HG02759 (cell line): ENCODE results near the gene CLSTN2.

Experiments used
- ATAC-seq: cut with Tn5 transposase; IDR thresholded peaks from one replicate; pipeline ENCODE4 v1.9.1; 2021; ENCODE audit warnings: mild to moderate bottlenecking, moderate library complexity; ENCODE audit not compliant: unreplicated experiment

The CLSTN2 gene

DNA sequence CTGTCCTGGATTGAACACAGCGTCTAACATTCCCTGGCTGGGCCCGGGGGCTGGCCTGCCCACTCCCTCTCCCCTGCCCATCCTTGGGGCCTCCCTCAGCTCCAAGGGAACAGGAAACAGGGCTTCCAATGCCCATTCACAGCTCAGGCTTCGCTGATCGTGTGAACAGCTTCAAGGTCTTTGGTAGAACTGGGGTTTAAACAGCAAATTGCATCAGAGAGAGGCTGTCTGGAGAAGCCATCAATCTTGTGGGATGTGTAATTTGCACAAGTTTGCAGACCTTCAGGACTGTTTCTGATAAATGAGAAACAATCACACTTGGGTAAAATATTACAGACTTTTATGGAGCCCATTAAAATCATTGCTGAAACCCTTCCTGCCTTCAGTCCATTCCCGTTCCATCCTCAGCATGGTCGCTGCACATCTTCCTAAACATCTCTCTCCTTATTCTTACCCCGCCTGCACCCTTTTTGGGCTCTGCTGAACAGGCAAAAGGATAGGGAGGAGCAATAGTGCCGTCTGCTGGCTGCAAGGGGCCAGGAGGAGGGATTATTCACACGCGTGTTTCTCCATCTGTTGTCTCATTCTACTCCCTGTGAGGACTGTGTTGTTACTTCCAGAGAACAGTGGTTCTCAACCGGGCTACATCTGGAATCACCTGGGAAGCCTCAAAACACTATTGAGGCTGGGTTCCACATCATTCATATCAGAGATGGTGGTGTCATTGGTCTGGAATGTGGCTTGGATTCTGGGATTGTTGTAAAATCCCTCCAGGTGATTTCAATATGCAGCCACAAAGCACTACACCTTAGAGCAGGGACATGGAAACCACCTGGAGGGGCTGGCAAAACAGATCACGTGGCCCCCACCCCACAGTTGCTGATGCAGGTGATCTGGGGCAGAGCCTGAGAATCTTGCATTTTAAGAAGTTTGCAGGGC lies 116.3 kb downstream of the CLSTN2 start:
- no peak for ATAC-seq

DNA sequence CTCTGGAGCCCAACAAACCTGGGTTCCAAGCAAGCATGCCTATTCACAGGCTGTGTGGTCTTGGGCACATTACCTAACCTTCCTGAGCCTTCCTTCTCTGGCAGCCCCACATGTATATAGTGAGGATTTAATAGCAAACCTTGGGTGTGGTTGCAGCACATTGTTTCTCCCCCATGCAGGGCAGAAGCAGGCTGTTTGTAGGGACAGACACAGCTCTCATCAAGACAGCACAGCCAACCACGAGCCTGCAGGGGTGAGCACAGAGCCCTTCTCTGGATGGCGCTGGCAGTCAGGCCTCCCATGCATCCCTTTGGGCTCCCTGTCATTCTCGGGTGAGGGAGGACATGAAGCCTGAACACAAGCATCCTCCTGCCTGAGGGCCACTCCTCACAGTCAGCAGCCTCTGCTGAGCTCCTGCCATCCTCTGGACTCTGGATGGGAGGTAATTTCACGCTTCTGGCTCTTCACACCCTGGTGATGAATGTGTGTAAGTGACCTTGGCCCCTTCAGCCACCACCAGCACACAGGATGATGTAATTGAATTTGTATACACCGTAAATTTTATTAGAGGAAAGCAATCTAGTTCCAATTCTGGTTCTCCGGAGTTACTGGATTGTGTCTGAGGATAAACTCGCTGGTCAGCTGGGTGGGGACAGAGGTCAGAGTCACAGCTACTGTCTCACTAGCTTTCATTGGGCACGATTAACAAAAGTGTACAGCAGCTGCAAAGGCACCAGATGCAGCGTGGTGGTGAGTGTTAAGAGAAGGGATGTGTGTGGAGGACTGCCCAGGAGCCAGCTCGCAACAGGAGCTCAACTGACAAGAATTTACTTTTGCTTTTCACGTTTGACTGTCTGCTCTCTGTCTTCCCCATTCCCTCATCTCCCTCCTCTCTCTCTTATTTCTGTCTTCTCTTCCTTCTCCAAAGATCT lies 118.1 kb downstream of the CLSTN2 start:
- ATAC-seq: no peak

DNA sequence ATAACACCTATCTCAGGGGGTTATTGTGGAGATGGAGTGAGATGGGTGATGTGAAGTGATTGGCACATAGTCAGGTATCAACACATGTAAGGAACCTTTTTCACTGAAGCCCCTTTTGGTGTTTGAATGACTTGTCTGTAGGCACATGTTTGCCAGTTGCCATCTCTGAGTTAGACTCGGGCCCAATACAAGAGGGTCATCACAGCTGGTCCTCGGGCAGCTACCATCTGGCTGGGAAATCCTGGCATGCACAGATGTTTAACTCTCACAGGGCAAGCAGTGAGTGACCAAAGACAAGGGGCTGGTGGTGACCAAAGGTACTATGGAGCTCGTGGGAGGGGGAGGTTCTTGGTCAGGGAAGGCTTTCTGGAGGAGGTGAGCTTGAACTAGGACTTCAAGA lies 118.8 kb downstream of the CLSTN2 start:
- ATAC-seq: no peak

DNA sequence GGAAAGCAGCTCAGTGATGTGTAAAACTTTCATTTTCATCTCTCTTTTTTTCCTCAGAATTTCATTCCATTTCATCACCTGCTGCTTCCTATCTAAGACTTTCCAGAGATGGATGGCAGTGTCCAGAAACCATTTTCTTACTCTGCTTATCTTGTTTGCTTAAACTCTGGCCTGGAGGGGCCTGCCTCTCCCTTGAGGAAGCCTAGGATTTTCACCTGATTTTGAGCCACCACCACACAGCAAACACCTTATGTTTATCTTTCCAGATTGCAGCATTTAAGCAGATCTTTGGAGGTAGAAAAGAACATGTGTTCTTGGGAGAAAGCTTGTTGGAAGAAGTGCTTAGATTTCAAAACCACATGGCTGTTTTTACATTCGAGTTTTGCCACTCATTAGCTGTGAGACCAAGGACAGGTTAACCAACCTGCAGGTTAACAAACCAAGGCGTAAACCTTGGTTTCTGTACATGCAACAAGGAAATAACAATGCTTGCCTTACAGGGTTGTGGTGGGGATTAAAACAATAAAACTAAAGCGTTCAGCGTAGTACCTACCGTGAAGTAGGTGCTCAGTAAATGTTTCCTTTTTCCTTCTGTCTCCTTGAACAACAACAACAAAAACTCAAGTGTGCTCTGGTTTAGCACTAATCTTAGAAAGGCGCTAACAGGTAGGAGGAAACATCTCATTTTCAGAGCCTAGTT lies 120.3 kb downstream of the CLSTN2 start:
- ATAC-seq: no peak

DNA sequence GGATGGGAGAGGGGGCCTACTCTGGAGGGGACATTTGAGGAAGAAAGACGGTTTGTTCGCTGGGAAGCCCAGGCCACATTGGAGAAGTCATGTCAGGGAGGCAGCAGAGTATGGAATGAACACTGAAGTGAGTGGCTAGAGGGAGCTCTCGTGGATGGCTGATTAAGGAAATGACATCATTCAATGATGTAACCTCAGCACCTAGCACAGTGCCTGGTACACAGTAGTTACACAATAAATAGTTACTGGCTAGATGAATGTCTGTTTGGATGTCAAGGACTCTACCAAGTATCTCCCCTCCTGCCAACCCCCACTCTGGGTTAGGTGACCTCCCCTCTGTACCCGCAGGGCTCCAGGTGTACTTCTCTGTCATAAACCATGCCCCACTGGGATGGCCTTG lies 121.1 kb downstream of the CLSTN2 start:
- ATAC-seq: no peak

DNA sequence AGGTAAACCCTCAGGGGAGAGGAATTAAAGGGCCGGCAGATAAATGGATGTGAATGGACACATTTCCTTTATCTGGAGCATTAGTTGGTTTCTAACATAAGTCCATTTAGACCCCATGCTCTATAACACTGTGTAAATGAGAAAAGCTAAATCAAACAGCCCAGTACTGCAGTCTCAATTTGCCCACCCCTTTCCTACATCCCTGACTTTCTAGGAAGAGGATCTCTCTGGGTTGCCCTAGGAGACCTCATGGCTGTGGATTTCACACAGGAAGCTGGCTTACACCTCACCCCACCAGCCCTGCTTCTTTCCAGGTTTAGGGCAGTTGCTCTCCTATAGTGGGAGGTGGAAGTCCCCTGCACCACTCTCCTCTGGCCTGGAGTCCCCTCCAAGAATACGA lies 126.2 kb downstream of the CLSTN2 start:
- no peak for ATAC-seq

DNA sequence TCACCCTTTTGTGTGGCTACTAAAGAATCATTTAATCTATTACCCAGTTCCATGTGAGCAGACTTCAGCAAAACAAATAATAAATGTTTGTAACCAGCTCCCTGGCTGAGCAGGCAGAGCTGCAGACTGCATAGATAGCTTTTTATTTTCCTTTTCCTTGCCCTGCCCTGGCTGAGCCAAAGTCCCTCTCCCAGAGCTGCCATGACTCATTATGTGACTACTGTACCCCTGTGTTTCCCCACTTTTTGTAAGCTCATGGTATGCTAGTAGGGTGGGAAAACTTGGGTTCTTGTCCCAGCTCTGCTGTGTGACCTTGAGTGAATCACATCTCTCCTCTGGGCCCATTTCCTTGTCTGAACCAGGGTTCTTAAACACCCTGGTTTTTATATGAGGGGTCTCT lies 127.5 kb downstream of the CLSTN2 start:
- ATAC-seq: no peak

DNA sequence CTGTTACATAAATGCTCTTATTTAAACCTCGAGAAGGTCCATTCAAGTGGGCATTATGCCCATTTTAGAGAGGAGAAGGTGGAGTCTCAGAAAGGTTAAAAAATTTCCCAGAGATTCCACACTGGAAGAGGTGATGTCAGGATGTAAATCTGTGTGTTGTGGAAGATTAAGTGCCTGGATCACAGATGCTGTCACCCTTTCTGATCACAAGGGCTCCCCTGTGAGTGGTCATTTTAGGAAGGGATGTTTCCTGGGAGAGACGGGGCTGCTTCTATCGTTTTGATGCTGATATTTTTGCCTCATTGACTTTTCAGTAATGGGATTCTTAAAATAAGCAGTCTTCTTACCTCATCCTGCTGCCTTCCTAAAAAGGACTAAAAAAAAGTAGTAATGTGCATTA lies 132.5 kb downstream of the CLSTN2 start:
- ATAC-seq: no peak

DNA sequence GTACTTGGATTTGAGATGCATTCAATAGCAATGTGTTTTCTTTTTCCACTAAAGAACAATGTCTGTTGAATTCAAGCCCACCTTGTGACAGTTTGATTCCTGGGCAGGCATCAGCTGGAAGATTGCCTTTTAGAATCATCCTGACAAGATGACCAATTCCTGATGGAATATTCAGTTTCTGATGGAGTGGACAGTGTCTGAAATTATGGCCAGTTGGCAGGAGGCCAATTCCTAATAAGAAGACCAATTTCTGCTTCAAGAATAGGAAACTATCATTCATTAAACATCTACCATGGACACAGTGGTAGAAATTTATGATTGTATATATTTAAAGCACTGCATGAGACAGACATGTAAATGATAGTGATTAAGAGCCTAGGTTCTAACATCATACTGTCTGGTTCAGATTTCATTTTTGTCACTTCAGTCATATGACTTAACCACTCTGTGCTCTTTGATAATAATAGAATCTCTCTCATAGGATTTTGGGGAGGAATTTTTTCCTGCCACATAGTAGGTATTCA lies 133.6 kb downstream of the CLSTN2 start:
- no peak for ATAC-seq

DNA sequence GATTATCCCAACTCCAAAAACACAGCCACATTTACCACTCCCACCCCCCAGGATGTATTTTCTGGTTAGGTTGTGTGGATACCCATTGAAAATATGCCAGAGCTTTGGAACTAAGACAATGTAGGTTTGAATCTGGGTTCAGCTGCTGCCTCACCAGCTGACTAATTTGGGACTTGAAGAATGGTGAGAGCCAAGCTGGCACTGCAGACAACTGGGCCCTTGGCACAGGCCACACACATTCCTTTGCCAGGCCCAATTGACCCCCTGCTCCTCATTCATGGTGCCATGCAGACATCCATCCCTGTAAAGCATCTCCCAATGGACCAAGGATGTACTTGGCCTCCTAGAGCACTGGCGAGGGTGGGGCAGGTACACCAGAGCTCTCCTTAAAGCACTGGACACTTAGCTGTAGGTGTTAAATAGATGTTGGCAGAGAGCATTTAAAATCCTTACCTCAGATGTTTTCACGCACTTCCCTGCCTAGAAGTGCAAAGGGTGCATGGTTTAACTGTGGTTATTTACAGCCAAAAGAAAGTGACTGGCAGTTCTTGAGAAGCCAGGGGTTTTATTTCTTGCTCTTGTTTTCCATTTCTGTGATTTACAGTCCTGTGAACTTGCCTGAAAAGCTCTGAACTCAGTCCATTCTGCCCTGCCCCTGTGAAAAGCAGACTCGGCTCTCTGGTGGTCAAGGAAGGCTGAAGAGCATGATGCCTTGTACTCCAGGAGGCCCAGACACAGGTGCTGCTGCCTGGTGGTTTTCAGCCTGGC lies 138.5 kb downstream of the CLSTN2 start:
- no peak for ATAC-seq

DNA sequence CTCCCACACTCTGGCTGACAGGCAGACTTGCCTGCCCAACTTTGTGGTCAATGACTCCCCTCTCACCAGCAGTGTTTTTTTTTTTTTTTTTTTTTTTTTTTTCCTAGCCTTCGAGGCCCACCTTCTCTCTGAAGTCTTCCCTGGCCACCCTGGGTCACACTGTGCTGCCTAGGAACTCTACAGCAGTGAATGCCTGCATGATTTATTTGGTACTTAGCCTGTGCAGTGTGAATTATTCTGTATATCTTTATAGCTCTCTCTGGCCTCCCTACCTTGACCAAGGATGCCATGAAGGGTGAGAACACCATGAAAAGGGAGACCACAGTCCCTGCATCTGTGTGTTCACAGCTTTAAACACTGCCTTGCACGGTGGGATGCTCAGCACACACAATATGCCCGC lies 141.6 kb downstream of the CLSTN2 start:
- no peak for ATAC-seq

DNA sequence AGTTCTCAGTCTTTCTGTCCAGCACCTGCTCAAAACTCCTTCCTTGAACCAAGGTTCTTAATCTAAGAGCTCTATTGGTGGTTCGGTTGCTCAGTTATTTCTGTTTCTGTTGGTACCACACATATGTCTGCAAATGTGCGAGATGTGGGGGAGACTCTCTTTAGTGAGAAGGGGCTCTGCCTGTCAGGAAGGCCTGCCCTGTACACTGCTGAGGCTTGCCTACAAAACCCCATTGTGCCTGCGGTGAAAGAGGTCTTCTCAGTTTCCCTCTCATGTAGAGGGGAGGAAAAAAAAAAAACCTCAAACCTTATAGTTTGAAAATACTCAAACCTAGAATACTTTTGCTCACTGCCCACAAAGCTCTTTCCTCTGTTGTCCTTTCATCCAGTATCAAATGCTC lies 142.4 kb downstream of the CLSTN2 start:
- ATAC-seq: no peak

DNA sequence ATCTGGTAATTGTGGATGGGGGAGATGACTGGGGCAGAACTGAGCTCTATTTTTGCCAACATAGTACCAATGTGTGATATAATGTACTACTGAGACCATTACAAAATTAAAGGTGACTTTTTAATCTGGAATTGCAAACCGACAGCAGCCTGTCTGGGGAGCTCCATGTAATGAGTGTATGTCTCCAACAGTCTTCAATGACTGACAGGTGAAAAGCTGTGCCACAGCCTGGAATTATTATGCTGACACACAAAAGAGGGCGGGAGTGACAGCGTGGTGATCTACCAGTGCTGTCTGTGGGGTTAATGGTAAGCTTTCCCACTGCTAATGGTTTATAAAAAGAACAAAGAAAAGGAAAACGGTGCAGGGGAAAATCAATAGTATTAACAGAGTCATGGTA lies 143.4 kb downstream of the CLSTN2 start:
- no peak for ATAC-seq

DNA sequence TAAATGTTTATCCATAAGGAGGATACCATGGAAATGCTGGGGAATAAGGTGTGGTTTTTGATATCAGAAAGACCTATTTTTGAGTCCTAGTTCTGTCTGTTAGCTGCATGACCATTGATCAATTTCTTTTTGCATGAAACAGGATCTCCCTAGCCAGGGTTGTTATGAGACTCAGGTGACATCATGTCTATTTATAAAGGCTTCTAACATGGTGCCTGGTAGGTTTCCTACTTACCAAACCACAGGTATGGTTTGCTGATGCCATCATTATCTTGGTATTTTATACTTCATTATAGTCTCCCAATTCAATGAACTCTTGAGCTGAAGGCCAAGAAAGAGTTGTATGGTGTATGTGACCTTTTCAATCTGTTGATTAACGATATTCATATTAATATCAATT lies 144.0 kb downstream of the CLSTN2 start:
- no peak for ATAC-seq

DNA sequence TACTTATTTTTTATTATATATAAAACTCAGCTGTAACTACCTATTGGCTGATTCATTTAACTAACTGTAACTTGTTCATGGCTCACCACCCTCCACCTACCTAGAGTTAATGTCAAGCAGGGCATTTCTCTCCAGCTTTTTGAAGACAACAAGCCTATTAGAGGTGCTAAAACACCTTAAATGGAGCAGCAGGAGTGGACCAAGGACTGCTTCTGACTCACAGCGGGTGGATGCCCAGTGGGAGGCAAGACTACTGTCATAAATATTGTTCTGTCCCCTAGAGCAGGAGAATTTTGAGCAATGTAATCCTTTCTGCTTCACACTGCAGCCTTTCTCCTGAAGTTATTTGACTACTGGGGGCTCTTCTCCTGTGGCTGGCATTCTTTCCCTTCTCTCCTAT lies 146.9 kb downstream of the CLSTN2 start:
- ATAC-seq: no peak

DNA sequence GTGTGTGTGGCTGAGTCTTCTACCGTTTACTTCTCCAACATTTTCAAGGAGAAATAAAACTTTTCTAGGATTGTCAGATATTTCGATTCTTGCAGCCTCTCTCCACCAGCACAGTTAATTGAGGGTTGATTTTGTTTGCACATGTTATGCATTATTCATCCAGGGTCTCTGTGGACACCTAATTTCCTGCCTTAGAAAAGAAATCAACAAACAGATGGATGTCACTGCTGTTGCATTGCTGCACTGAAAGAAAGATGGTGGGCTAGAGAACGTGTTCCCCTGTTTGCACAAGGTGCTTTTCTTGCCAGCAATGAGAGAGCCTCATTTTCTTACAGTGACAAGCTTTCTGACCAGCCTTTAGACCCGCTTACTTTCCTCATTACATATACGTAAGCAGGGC lies 150.0 kb downstream of the CLSTN2 start:
- ATAC-seq: no peak

DNA sequence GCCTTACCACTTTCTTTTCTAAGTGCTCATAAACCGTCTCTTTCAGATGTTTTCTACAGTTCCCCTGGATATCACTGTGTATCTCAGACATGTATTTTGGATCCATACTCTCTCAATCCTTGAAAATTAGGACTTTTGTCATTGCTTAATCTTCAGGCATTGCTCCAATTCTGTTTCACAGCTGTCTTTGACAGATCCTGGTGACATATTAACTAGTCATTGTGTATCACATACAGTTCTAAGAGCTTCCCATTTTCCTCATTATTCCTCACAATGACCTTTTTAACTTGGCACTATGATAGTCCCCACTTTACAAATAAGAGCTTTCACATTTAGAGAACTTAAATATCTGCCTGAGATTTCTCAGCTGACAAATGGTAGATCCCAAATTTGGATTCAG lies 151.7 kb downstream of the CLSTN2 start:
- no peak for ATAC-seq

DNA sequence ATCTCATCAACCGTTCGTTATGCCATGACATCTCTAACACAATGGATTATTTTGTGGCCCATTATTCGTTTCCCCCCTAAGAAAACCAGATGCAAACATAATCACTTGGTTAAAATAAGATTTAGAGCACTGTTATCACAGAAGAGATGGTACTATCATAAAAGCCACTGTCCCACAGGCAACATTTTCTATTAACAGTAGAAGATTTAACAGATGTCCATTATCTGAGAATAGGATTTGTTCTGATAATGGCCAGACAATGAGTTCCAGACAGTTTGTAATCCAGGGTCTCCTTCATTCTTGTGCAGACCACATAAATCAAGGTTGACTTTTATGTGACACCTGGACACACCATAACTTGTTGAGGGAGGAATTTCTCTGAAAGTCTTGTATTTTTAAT lies 153.1 kb downstream of the CLSTN2 start:
- no peak for ATAC-seq

DNA sequence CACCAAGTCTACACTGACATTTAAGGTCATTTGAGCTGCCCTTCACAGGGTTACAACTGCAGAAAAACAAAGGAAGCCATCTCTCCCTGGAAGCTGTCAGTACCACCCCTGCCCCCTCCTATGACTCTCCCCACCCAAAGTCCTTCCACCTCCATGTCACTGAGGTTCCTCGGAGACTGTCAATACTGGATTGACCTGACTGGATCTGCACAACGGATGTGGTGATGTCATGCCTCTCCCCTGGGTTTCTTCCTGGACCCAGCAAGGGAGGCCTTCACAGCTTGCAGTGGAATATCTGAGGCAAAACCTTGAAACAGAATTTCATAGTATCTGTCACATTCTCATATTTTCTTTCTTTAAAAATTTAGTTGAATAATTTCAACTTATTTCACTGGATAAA lies 153.5 kb downstream of the CLSTN2 start:
- ATAC-seq: no peak

DNA sequence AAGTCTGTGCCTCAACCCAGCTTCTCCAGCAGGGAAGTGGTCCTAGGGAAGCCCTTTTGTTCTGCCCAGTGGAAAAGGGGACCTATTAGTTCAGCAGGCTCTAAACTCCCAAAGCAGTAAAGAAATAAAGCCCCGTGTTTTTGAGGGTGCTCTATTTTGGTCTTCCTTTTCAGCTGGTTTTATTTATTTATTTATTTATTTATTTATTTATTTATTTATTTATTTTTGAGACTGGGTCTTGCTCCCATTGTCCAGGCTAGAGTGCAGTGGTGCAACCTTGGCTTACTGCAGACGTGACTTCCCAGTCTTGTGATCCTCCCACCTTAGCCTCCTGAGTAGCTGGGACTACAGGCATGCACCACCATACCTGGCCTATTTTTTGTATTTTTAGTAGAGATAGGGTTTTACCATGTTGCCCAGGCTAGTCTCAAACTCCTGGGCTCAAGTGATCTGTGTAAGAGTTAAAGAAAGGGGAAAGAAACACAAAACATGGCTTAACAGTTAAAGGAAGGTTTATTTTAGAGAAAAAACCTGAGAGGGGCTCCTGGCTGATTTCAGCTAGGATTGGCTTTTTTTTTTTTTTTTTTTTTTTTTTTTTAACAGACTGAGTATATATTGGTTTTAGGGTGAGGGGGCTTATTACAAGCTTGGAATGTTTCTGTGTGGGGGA lies 154.6 kb downstream of the CLSTN2 start:
- no peak for ATAC-seq
